CD4-positive, CD25-positive, alpha-beta regulatory T cell (primary cell): ENCODE data around the gene CCDC201. TPM values are rescaled to one million over a fixed set of nuclear protein-coding genes. Genes with fewer than 3 reads are reported as not detected.

Source experiments
- ATAC-seq, 2 donors: fragments of 150-1000 bp; cut with Tn5 transposase; one replicate each; pipeline ENCODE4 v1.10.0; 2021; ENCODE audit warnings: low read depth in 2 of 2, moderate number of reproducible peaks in 2 of 2, moderate library complexity in 1 of 2
- DNase-seq, 3 donors: peaks; one replicate each; pipeline versions ENCODE4 v3.0.0 to v3.0.0-alpha.2; 2012 to 2022; ENCODE audit warnings: mixed read lengths in 1 of 3
- H3K27ac ChIP-seq: one replicate; pipeline ENCODE4 v1.7.0; 2013; ENCODE audit warnings: mild to moderate bottlenecking, low read length; ENCODE audit not compliant: insufficient read depth, poor library complexity, severe bottlenecking
- H3K27me3 ChIP-seq: one replicate; pipeline ENCODE4 v1.7.0; 2013; ENCODE audit warnings: low read length; ENCODE audit not compliant: control insufficient read depth, insufficient read depth
- H3K36me3 ChIP-seq: one replicate; pipeline ENCODE4 v1.7.0; 2013; ENCODE audit warnings: mild to moderate bottlenecking, low read length, moderate library complexity; ENCODE audit not compliant: control insufficient read depth, insufficient read depth
- H3K4me1 ChIP-seq: 2 replicates; pipeline ENCODE4 v1.7.0; 2013; ENCODE audit warnings: mild to moderate bottlenecking, low read length; ENCODE audit not compliant: insufficient read depth, control insufficient read depth, poor library complexity, severe bottlenecking
- H3K4me3 ChIP-seq: one replicate; pipeline ENCODE4 v1.7.0; 2013; ENCODE audit warnings: low read depth, mild to moderate bottlenecking, low read length, moderate library complexity
- H3K9me3 ChIP-seq, 2 experiments: 1 replicate in 1 of 2; 2 replicates in 1 of 2; pipeline ENCODE4 v1.7.0; 2013; ENCODE audit warnings: low read length in 2 of 2, mild to moderate bottlenecking in 1 of 2, moderate library complexity in 1 of 2; ENCODE audit not compliant: control insufficient read depth in 2 of 2
- H3K27ac Mint-ChIP-seq, 3 donors: one replicate each; pipeline ENCODE4 v1.8.0; 2020 to 2022; ENCODE audit warnings: mild to moderate bottlenecking in 3 of 3, mixed read lengths in 3 of 3, moderate library complexity in 2 of 3
- H3K27me3 Mint-ChIP-seq: one replicate; pipeline ENCODE4 v1.8.0; 2022; ENCODE audit warnings: mild to moderate bottlenecking, mixed read lengths
- H3K36me3 Mint-ChIP-seq: one replicate; pipeline ENCODE4 v1.8.0; 2020; ENCODE audit warnings: mixed read lengths
- H3K4me1 Mint-ChIP-seq, 4 donors: one replicate each; pipeline ENCODE4 v1.8.0; 2020 to 2022; ENCODE audit warnings: mixed read lengths in 4 of 4, mild to moderate bottlenecking in 1 of 4
- H3K4me3 Mint-ChIP-seq, 4 donors: one replicate each; pipeline ENCODE4 v1.8.0; 2020 to 2022; ENCODE audit warnings: mild to moderate bottlenecking in 4 of 4, mixed read lengths in 4 of 4, moderate library complexity in 3 of 4
- H3K9me3 Mint-ChIP-seq, 7 donors: one replicate each; pipeline ENCODE4 v1.8.0; 2020 to 2022; ENCODE audit warnings: mixed read lengths in 7 of 7, mild to moderate bottlenecking in 3 of 7, moderate library complexity in 2 of 7
- polyA plus RNA-seq, 4 donors: library from polyadenylated mRNA; unstranded; fragments of 300-500 nt; fragmentation: Illumina TruSeq; gene quantifications; one replicate each; pipeline ENCODE4 v1.2.3, GENCODE V29; 2021
- total RNA-seq: library from RNA; stranded (reverse); gene quantifications from one replicate; pipeline ENCODE4 v1.2.3, GENCODE V29; 2022

CCDC201 gene
- total and polyA plus RNA-seq, 5 donors from 2014 or later = not detected

DNA sequence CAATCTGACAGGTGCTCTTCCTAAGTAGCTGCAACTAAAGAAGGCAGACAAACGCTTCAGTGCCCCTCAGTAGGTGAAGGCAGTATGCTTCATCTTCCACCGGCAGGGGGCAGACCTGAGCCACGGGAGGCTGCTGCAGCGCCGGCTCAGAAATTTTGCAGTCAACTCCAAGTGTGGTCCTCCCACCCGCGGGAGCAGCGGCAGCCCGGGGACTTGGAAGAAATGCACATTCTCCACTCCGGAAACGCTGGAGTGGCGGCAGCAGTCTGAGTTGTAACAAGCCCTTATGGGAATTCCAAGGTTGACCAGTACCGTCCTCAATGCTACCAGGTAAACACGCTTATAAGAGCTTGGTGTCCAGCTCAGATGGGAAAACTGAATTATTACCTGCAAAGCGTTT lies 44.8 kb upstream of the CCDC201 start:
- H3K27me3 ChIP-seq = peaks cover 19% of the 10 kb centered on the region
- no peak for ATAC-seq
- Mint-ChIP-seq H3K27ac (no peak overlapping the region), H3K36me3 (no peaks in the 10 kb centered on the region), H3K27me3 (peaks cover 47% of the 10 kb centered on the region), H3K4me3 (no peak overlapping the region), H3K9me3 (peaks cover 0 to under 1% (median 0%) of the 10 kb centered on the region in 7 donors), H3K4me1 (peaks cover 0 to 11% (median 7%) of the 10 kb centered on the region in 4 donors)
- no peaks in the 10 kb centered on the region for H3K9me3 ChIP-seq
- H3K36me3 ChIP-seq = no peaks in the 10 kb centered on the region
- no peak overlapping the region for H3K4me3 ChIP-seq
- DNase-seq = peak; percentile 25 to 57 (median 52)
- no peak overlapping the region for H3K27ac ChIP-seq
- H3K4me1 ChIP-seq = no peaks in the 10 kb centered on the region

DNA sequence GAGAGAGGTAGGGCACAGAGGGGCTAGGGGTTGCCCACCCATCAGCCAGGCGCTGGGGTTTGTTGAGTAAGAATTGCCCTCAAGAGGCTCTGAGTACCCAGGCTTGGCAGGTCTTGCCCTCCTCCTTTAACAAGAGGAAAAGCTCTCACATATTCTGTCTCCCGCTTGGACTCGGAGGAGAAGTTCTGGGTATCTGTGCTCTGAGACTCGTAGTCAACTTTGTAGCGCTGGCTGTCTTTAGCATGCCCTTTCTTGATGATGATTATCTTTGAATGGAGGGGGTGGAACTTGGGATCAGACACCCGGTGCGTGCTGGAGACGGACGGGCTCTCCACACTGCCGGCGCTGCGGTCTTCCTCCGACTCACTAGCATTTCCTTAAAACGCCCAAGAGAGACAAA lies 44.2 kb upstream of the CCDC201 start:
- Histone ChIP-seq H3K4me3 (no peak overlapping the region), H3K27ac (no peak overlapping the region), H3K4me1 (no peaks in the 10 kb centered on the region), H3K36me3 (no peaks in the 10 kb centered on the region), H3K9me3 (no peaks in the 10 kb centered on the region), H3K27me3 (peaks cover 15% of the 10 kb centered on the region)
- DNase-seq = no peak
- H3K27ac Mint-ChIP-seq = no peak overlapping the region
- peaks cover 41% of the 10 kb centered on the region for H3K27me3 Mint-ChIP-seq
- no peaks in the 10 kb centered on the region for H3K36me3 Mint-ChIP-seq
- no peak overlapping the region for H3K4me3 Mint-ChIP-seq
- H3K4me1 Mint-ChIP-seq = peaks cover 0 to 8% (median 3%) of the 10 kb centered on the region in 4 donors
- ATAC-seq = no peak
- H3K9me3 Mint-ChIP-seq = no peaks in the 10 kb centered on the region

DNA sequence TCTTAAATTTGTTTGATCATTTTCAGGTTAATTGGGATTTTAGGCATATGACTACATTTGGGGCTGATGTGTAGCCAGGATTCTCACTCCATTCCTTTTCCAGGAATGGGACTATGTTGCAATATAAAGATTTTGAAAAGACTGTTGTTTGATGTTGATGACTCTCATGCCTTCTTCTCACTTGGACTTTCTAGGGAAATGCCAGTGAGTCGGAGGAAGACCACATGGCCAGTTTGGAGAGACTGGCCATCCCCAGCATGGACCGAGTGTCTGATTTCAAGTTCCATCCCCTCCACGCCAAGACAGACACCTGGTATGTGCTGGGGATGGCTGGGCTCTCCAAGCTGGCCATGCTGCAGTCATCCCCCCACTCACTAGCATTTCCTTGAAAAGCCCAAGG lies 42.7 kb upstream of the CCDC201 start:
- H3K4me3 Mint-ChIP-seq = no peak overlapping the region
- H3K27me3 Mint-ChIP-seq = peaks cover 45% of the 10 kb centered on the region
- no peaks in the 10 kb centered on the region for H3K9me3 Mint-ChIP-seq

GRCh38 chr7:45914911-45915310 lies 42.0 kb upstream of the CCDC201 start:
- Mint-ChIP-seq H3K4me3 (no peak overlapping the region), H3K27ac (no peak overlapping the region), H3K36me3 (no peaks in the 10 kb centered on the region), H3K9me3 (no peaks in the 10 kb centered on the region), H3K4me1 (peaks cover 0 to 8% (median 0%) of the 10 kb centered on the region in 4 donors), H3K27me3 (peaks cover 43% of the 10 kb centered on the region)
- no peaks in the 10 kb centered on the region for H3K4me1 ChIP-seq
- H3K4me3 ChIP-seq = no peak overlapping the region
- DNase-seq (no peak), ATAC-seq (no peak)
- H3K27ac ChIP-seq = no peak overlapping the region
- H3K36me3 ChIP-seq = no peaks in the 10 kb centered on the region
- H3K27me3 ChIP-seq = peaks cover 15% of the 10 kb centered on the region
- no peaks in the 10 kb centered on the region for H3K9me3 ChIP-seq

More for the DNA sequence above, 42.7 kb upstream of the CCDC201 start:
- DNase-seq = no peak
- H3K4me1 Mint-ChIP-seq = peaks cover 0 to 8% (median 2%) of the 10 kb centered on the region in 4 donors
- H3K4me1 ChIP-seq = no peaks in the 10 kb centered on the region
- ATAC-seq = no peak
- H3K4me3 ChIP-seq = no peak overlapping the region
- H3K27ac ChIP-seq = no peak overlapping the region
- no peaks in the 10 kb centered on the region for H3K36me3 Mint-ChIP-seq
- no peaks in the 10 kb centered on the region for H3K9me3 ChIP-seq
- H3K36me3 ChIP-seq = no peaks in the 10 kb centered on the region
- peaks cover 15% of the 10 kb centered on the region for H3K27me3 ChIP-seq
- no peak overlapping the region for H3K27ac Mint-ChIP-seq

GRCh38 chr7:45912972-45913371 lies 40.1 kb upstream of the CCDC201 start:
- Histone ChIP-seq H3K36me3 (no peaks in the 10 kb centered on the region), H3K4me1 (no peaks in the 10 kb centered on the region), H3K9me3 (no peaks in the 10 kb centered on the region), H3K27ac (no peak overlapping the region), H3K4me3 (no peak overlapping the region), H3K27me3 (peaks cover 7% of the 10 kb centered on the region)
- no peak for ATAC-seq
- Mint-ChIP-seq H3K4me1 (peaks cover 0 to 8% (median 0%) of the 10 kb centered on the region in 4 donors), H3K27me3 (peaks cover 29% of the 10 kb centered on the region), H3K9me3 (no peaks in the 10 kb centered on the region), H3K36me3 (no peaks in the 10 kb centered on the region), H3K27ac (no peak overlapping the region), H3K4me3 (no peak overlapping the region)
- no peak for DNase-seq

DNA sequence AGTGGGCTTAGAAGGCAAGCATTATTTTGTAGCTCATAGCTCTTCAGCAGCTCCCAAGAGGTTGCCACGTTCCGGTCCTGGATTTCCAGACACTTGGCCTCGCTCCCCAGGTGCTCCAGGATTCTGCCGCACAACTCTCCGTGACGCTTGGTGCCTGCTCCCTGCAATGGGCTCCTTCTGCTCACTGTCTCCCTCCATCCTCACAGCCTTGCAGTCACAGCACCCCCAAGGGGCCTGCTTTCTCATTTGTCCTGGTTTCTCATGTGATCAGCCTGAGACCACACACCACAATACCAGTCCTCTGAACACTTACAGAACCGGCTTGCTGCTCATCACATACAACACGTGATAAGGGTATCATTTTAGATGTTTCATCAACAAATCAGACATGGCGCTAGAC lies 38.4 kb upstream of the CCDC201 start:
- Mint-ChIP-seq H3K4me1 (no peaks in the 10 kb centered on the region), H3K27ac (no peak overlapping the region), H3K27me3 (peaks cover 17% of the 10 kb centered on the region), H3K36me3 (no peaks in the 10 kb centered on the region), H3K9me3 (no peaks in the 10 kb centered on the region), H3K4me3 (no peak overlapping the region)
- Histone ChIP-seq H3K27me3 (peaks cover 3% of the 10 kb centered on the region), H3K4me1 (no peaks in the 10 kb centered on the region), H3K9me3 (peaks cover 0 to 2% of the 10 kb centered on the region in 2 experiments), H3K4me3 (no peak overlapping the region), H3K36me3 (no peaks in the 10 kb centered on the region), H3K27ac (no peak overlapping the region)
- DNase-seq (no peak), ATAC-seq (no peak)

DNA sequence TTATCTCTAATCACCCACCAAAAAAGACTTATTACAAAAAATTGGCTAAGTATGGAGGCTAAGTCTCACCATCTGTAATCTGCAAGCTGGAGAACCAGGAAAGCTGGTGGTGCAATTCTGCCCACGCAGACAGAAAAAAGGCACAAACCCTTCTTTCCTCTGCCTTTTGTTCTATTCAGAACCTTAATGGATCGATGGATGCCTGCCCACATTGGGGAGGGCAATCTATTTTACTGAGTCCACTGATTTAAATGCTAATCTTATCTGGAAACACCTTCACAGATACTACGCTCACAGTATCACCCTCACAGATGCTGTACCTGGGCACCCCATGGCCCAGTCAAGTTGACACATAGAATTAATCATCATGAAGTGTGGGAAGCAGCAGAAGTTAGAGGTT lies 38.0 kb upstream of the CCDC201 start:
- peaks cover 0 to 2% of the 10 kb centered on the region in 2 experiments for H3K9me3 ChIP-seq
- Mint-ChIP-seq H3K36me3 (no peaks in the 10 kb centered on the region), H3K9me3 (no peaks in the 10 kb centered on the region), H3K27me3 (peaks cover 17% of the 10 kb centered on the region), H3K4me3 (no peak overlapping the region), H3K4me1 (no peaks in the 10 kb centered on the region), H3K27ac (no peak overlapping the region)
- H3K27ac ChIP-seq = no peak overlapping the region
- H3K27me3 ChIP-seq = no peaks in the 10 kb centered on the region
- H3K4me1 ChIP-seq = no peaks in the 10 kb centered on the region
- ATAC-seq (no peak), DNase-seq (no peak)
- no peaks in the 10 kb centered on the region for H3K36me3 ChIP-seq
- H3K4me3 ChIP-seq = no peak overlapping the region

DNA sequence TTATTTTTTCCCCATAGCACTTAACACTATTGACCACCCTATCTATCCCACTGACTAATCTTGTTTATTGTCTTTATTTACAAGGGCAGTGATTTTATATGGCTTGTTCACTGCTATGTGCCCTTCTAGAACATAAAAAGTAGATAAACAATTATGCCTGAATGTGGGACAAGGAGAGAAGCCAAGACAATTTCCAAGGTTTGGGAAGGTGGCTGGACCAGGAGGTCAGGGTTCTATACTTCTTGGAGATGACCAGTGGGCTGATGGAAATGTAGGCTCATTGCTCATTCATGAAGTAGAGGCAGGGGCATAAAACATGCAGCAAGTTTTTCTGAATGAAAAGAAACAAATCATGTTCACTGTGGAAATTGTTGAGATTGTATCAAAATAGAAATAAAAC lies 36.7 kb upstream of the CCDC201 start:
- Histone ChIP-seq H3K27me3 (no peaks in the 10 kb centered on the region), H3K36me3 (no peaks in the 10 kb centered on the region), H3K4me1 (no peaks in the 10 kb centered on the region), H3K9me3 (peaks cover 0 to 2% of the 10 kb centered on the region in 2 experiments), H3K27ac (no peak overlapping the region), H3K4me3 (no peak overlapping the region)
- Mint-ChIP-seq H3K27me3 (peaks cover 17% of the 10 kb centered on the region), H3K4me1 (no peaks in the 10 kb centered on the region), H3K4me3 (no peak overlapping the region), H3K9me3 (no peaks in the 10 kb centered on the region), H3K36me3 (no peaks in the 10 kb centered on the region), H3K27ac (no peak overlapping the region)
- ATAC-seq (no peak), DNase-seq (no peak)
